Neural cell (in vitro differentiated cells): ENCODE measurements around the gene TEX11.

Source experiments
- EP300 ChIP-seq: fragments of 450-650 bp; conservative IDR thresholded peaks from 2 replicates; pipeline ENCODE4 v1.6.1; 2014; ENCODE audit warnings: antibody characterized with exemption, mild to moderate bottlenecking, moderate library complexity; ENCODE audit not compliant: poor library complexity, severe bottlenecking
- EZH2 ChIP-seq: fragments of 200-600, 300-800 bp; shearing (Covaris generic), sonication (generic); IDR thresholded peaks from 2 replicates; pipeline ENCODE4 v1.6.1; 2014; ENCODE audit warnings: antibody characterized with exemption, low read length, borderline replicate concordance, mild to moderate bottlenecking; ENCODE audit not compliant: insufficient read depth, poor library complexity, severe bottlenecking
- POLR2AphosphoS5 ChIP-seq: IDR thresholded peaks from 2 replicates; pipeline ENCODE4 v1.6.1; 2012
- RAD21 ChIP-seq: fragments of 450-650 bp; conservative IDR thresholded peaks from 2 replicates; pipeline ENCODE4 v1.6.1; 2014; ENCODE audit warnings: antibody characterized with exemption, mild to moderate bottlenecking, moderate library complexity
- TF ChIP-seq, protein P1 (sequence below): fragments of 450-650 bp; IDR thresholded peaks from 2 replicates; pipeline ENCODE4 v1.5.1; 2014; ENCODE audit warnings: antibody characterized with exemption, mild to moderate bottlenecking, moderate library complexity; ENCODE audit not compliant: poor library complexity, severe bottlenecking
- TF ChIP-seq, protein P2 (sequence below): IDR thresholded peaks from 2 replicates; pipeline ENCODE4 v1.6.1; 2012; ENCODE audit warnings: borderline replicate concordance

- TF ChIP-seq, protein P1, sequence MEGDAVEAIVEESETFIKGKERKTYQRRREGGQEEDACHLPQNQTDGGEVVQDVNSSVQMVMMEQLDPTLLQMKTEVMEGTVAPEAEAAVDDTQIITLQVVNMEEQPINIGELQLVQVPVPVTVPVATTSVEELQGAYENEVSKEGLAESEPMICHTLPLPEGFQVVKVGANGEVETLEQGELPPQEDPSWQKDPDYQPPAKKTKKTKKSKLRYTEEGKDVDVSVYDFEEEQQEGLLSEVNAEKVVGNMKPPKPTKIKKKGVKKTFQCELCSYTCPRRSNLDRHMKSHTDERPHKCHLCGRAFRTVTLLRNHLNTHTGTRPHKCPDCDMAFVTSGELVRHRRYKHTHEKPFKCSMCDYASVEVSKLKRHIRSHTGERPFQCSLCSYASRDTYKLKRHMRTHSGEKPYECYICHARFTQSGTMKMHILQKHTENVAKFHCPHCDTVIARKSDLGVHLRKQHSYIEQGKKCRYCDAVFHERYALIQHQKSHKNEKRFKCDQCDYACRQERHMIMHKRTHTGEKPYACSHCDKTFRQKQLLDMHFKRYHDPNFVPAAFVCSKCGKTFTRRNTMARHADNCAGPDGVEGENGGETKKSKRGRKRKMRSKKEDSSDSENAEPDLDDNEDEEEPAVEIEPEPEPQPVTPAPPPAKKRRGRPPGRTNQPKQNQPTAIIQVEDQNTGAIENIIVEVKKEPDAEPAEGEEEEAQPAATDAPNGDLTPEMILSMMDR = no peak
- TF ChIP-seq POLR2AphosphoS5 (no peak), EZH2 (no peak), EP300 (no peak), RAD21 (no peak)
- TF ChIP-seq, protein P2, sequence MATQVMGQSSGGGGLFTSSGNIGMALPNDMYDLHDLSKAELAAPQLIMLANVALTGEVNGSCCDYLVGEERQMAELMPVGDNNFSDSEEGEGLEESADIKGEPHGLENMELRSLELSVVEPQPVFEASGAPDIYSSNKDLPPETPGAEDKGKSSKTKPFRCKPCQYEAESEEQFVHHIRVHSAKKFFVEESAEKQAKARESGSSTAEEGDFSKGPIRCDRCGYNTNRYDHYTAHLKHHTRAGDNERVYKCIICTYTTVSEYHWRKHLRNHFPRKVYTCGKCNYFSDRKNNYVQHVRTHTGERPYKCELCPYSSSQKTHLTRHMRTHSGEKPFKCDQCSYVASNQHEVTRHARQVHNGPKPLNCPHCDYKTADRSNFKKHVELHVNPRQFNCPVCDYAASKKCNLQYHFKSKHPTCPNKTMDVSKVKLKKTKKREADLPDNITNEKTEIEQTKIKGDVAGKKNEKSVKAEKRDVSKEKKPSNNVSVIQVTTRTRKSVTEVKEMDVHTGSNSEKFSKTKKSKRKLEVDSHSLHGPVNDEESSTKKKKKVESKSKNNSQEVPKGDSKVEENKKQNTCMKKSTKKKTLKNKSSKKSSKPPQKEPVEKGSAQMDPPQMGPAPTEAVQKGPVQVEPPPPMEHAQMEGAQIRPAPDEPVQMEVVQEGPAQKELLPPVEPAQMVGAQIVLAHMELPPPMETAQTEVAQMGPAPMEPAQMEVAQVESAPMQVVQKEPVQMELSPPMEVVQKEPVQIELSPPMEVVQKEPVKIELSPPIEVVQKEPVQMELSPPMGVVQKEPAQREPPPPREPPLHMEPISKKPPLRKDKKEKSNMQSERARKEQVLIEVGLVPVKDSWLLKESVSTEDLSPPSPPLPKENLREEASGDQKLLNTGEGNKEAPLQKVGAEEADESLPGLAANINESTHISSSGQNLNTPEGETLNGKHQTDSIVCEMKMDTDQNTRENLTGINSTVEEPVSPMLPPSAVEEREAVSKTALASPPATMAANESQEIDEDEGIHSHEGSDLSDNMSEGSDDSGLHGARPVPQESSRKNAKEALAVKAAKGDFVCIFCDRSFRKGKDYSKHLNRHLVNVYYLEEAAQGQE = no peak
These were observed 102.4 kb downstream of the TEX11 start for GRCh38 chrX:70806081-70806480.
